ENCODE measurements around the gene DDO.
"Not testable (repeated sequence)": the region's sequence is repeated elsewhere in the genome, so short reads cannot be mapped to it uniquely, and the experiment has no call there.

DDO gene

DNA sequence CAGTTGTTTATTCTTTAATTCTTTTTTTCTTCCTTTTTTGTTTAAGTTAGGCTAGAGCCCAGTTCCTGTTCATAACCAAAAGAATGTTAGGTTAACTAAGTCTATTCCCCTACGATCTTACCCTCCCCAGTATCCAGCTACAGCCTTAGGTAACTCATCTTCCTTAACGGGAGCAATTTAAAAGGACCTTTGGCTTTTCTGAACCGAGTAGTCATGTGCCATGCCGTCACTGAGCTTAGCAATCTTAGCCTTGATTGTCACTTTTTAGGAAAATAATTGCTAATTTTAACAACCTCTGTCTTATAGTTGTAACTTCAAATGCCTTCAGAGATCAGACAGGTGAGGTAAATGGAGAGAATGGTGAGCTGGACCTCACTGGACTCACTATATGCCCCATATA is 63.4 kb downstream of the DDO start:
- DNase-seq (ENCODE audit: low read depth), result no peak

DNA sequence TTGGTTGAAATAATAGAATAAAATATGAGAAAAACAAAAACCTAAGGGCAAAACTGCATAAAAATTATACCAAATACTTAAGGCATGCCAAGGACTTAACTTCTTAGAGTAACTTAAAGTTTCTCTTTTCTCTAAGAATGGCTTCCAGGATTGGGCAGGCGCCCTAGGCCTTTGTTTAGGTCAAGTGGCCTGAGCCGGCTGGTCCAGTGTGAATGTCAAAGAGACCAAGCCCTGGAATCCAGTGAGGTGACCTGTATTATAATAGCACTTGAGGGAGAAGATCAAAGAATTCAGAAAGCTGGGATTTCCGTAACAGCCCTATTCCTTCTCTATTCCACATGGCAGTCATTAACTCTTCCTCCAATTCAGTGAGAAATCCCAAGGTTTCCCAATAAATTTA is 63.8 kb downstream of the DDO start:
- TF ChIP-seq, protein P1, sequence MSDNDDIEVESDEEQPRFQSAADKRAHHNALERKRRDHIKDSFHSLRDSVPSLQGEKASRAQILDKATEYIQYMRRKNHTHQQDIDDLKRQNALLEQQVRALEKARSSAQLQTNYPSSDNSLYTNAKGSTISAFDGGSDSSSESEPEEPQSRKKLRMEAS (IDR thresholded peaks at IDR 0.05; ENCODE audit: low read depth, low read length), result no peak
- TF ChIP-seq, protein P2, sequence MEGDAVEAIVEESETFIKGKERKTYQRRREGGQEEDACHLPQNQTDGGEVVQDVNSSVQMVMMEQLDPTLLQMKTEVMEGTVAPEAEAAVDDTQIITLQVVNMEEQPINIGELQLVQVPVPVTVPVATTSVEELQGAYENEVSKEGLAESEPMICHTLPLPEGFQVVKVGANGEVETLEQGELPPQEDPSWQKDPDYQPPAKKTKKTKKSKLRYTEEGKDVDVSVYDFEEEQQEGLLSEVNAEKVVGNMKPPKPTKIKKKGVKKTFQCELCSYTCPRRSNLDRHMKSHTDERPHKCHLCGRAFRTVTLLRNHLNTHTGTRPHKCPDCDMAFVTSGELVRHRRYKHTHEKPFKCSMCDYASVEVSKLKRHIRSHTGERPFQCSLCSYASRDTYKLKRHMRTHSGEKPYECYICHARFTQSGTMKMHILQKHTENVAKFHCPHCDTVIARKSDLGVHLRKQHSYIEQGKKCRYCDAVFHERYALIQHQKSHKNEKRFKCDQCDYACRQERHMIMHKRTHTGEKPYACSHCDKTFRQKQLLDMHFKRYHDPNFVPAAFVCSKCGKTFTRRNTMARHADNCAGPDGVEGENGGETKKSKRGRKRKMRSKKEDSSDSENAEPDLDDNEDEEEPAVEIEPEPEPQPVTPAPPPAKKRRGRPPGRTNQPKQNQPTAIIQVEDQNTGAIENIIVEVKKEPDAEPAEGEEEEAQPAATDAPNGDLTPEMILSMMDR (IDR thresholded peaks at IDR 0.05; ENCODE audit: low read depth, low read length), result no peak
- no peak for TF ChIP-seq POLR2A (IDR thresholded peaks at IDR 0.05; ENCODE audit: extremely low read depth, insufficient read length)
- no peak for TF ChIP-seq MYC (IDR thresholded peaks at IDR 0.05; ENCODE audit: low read depth, low read length)
- no peak overlapping the region for H3K4me3 ChIP-seq (ENCODE audit: low read depth, low read length)

More for the DNA sequence above, 63.4 kb downstream of the DDO start:
- TF ChIP-seq, protein P2 (IDR thresholded peaks at IDR 0.05; ENCODE audit: low read depth, low read length), result no peak
- TF ChIP-seq MYC (IDR thresholded peaks at IDR 0.05; ENCODE audit: low read depth, low read length) (no peak), POLR2A (IDR thresholded peaks at IDR 0.05; ENCODE audit: extremely low read depth, insufficient read length) (no peak)
- TF ChIP-seq, protein P1 (IDR thresholded peaks at IDR 0.05; ENCODE audit: low read depth, low read length), result no peak
- H3K4me3 ChIP-seq (ENCODE audit: low read depth, low read length), result no peak overlapping the region

DNA sequence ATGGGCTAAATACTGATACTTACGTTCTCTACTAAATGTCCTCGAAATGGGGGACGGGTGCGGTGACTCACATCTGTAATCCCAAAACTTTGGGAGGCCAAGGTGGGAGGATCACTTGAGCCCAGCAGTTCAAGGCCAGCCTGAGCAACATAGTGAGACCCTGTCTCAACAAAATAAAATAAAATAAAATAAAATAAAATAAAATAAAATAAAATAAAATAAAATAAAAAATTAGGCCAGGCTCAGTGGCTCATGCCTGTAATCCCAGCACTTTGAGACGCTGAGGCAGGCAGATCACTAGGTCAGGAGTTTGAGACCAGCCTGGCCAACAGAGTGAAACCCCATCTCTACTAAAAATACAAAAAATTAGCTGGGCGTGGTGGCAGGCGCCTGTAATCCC is 64.8 kb downstream of the DDO start:
- not testable (repeated sequence) for DNase-seq (ENCODE audit: low read depth); H3K4me3 ChIP-seq (ENCODE audit: low read depth, low read length)

More for the DNA sequence above, 63.8 kb downstream of the DDO start:
- DNase-seq (ENCODE audit: low read depth), result no peak

DNA sequence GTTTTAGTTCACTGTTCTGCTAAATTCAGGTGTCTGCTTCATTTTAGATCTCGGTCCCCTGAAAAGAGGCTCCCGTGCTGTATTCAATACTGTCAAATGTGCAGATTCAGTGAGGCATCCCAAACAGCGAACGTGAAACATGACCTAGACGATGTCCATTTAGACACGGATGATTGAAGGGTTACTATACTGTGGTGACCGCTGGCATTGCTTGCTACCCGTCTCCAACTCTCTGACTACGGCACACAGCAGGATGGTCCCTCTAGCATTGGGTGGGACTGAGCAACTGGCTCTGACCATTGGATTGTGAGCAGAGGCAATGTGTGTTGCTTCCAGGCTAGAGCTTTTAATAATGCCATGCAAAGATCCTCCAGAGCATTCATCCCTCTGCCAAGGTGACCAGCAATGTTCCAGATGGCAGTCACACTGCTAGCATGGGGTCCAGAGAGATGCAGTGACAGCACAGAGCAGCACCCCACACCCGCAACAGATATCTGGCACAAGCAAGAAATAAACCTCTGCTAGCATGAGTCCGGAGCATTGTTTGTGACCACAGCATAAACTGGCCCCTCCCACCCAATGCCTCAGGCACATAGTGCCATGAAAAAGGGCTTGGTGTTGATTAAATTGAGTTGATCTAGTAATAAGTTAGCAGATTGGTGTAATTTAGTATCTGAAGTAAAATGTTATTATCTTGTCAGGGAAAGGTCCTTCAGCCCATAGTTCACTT is 66.2 kb downstream of the DDO start:
- no peak overlapping the region for H3K4me3 ChIP-seq (ENCODE audit: low read depth, low read length)
- DNase-seq (ENCODE audit: low read depth), result no peak
- TF ChIP-seq, protein P2 (IDR thresholded peaks at IDR 0.05; ENCODE audit: low read depth, low read length), result no peak
- TF ChIP-seq POLR2A (IDR thresholded peaks at IDR 0.05; ENCODE audit: extremely low read depth, insufficient read length) (no peak), MYC (IDR thresholded peaks at IDR 0.05; ENCODE audit: low read depth, low read length) (no peak)
- TF ChIP-seq, protein P1 (IDR thresholded peaks at IDR 0.05; ENCODE audit: low read depth, low read length), result no peak

DNA sequence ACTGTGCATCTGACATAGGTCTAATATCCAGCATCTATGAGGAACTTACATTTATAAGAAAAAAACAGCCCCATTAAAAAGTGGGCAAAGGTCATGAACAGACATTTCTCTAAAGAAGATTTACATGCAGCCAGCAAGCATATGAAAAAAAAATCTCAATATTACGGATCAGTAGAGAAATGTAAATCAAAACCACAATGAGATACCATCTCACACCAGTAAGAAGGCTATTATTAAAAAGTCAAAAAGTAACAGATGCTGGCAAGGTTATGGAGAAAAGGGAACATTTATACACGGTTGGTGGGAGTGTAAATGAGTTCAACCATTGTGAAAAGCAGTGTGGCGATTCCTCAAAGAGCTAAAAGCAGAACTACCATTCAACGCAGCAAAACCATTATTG is 70.3 kb downstream of the DDO start:
- H3K4me3 ChIP-seq (ENCODE audit: low read depth, low read length), result no peak overlapping the region
- DNase-seq (ENCODE audit: low read depth), result no peak
- TF ChIP-seq MYC (IDR thresholded peaks at IDR 0.05; ENCODE audit: low read depth, low read length) (no peak), POLR2A (IDR thresholded peaks at IDR 0.05; ENCODE audit: extremely low read depth, insufficient read length) (no peak)
- TF ChIP-seq, protein P1 (IDR thresholded peaks at IDR 0.05; ENCODE audit: low read depth, low read length), result no peak
- TF ChIP-seq, protein P2 (IDR thresholded peaks at IDR 0.05; ENCODE audit: low read depth, low read length), result no peak

DNA sequence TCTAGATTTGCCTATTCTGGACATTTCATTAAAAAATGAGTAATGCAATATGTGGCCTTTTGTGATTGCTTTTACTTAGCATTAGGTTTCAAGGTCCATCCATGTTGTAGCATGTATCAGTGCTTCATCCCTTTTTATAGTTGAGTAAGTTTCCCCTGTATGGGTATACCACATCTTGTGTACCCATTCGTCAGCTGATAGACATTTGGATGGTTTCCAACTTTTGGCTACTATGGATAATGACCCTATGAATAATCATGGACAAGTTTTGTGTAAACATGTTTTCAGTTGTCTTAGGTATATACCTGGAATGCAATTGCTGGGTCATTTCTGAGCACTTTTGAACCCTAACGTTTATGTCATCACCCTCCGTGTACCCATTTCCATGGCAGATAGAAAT is 72.6 kb downstream of the DDO start:
- no peak for TF ChIP-seq POLR2A (IDR thresholded peaks at IDR 0.05; ENCODE audit: extremely low read depth, insufficient read length)
- TF ChIP-seq, protein P1 (IDR thresholded peaks at IDR 0.05; ENCODE audit: low read depth, low read length), result no peak
- TF ChIP-seq, protein P2 (IDR thresholded peaks at IDR 0.05; ENCODE audit: low read depth, low read length), result no peak
- no peak for TF ChIP-seq MYC (IDR thresholded peaks at IDR 0.05; ENCODE audit: low read depth, low read length)
- DNase-seq (ENCODE audit: low read depth), result no peak

More for the DNA sequence above, 72.6 kb downstream of the DDO start:
- H3K4me3 ChIP-seq (ENCODE audit: low read depth, low read length), result no peak overlapping the region

Measured in NB4 (cell line).